SH-SY5Y (cell line): Measurements from ENCODE around the gene XYLT1.
A peak's percentile ranks its signal among the peaks of the same experiment; 100 is the strongest.

Source experiments
- GATA2 ChIP-seq: IDR thresholded peaks from 2 replicates; pipeline ENCODE4 v1.6.1; 2011; ENCODE audit warnings: mild to moderate bottlenecking, low read depth, low read length
- GATA3 ChIP-seq: IDR thresholded peaks from 2 replicates; pipeline ENCODE4 v1.6.1; 2011; ENCODE audit warnings: low read depth, mild to moderate bottlenecking, low read length, moderate library complexity

DNA sequence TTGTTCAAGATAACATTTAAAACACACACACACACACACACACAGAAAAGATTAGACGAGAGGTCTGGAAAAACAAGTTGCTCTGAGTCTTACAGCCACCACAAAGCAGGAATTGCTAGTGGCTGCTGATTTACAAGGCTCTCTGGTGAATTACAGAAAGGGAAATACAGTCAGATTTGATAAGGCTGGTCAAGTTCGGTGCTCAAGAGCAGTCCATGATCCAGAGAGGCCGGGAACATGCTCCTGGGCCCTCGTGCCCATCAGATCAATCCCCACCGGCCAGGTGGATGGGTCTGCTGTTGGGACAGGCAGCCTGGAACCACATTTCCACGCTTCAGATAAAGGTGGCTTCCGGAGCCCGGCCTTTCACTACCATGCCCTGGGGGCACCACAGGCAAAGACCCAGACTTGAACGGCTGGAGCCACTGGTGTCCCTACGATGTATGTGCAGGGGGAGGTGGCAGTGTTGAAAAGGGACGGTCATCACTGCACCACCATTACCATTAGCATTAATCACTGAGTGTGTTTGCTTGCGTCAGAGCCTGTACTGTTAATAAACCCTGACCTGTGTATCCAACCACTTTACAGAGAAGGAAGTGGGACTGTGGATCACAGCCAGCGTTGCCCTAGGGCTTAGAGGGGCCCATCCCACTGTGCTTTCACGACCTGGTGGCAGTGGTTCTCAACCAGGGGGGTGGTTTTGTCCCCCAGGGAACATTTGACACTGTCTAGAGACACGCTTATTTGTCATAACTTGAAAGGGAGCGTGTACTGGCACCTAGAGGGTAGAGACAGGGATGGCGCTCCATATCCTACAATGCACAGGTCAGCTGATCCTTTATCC, 95.1 kb downstream of the XYLT1 start:
- TF ChIP-seq GATA2 (peak; percentile 82), GATA3 (no peak)
